Keratinocyte (primary cell): Measurements from ENCODE around the gene C9orf43. TPM values are rescaled to one million over a fixed set of nuclear protein-coding genes. Genes with fewer than 3 reads are reported as not detected.

Experiments
- DNase-seq: peaks from one replicate; pipeline ENCODE4 v3.0.0-alpha.2; 2011; ENCODE audit warnings: low read depth, missing footprints, low spot score
- FAIRE-seq: peaks from 2 replicates; lab custom pipeline; 2011; peaks lifted over from hg19 to GRCh38; lab: Jason Lieb, UNC
- H2AFZ ChIP-seq: 2 replicates; pipeline ENCODE4 v1.6.0; 2012; ENCODE audit warnings: low read length, control low read depth, inconsistent platforms; ENCODE audit not compliant: control insufficient read depth
- H3K27ac ChIP-seq: 2 replicates; pipeline ENCODE4 v1.5.1; 2011; ENCODE audit warnings: low read length; ENCODE audit not compliant: control insufficient read depth, insufficient read depth
- H3K27me3 ChIP-seq: 3 replicates; pipeline ENCODE4 v1.6.0; 2011; ENCODE audit warnings: low read length; ENCODE audit not compliant: control insufficient read depth, insufficient read depth; ENCODE audit errors: extremely low read depth
- H3K36me3 ChIP-seq, 2 experiments: 2 replicates in 1 of 2; 3 replicates in 1 of 2; pipeline ENCODE4 v1.5.1; 2011; ENCODE audit warnings: low read length in 2 of 2, mild to moderate bottlenecking in 1 of 2; ENCODE audit not compliant: control insufficient read depth in 2 of 2, insufficient read depth in 2 of 2; ENCODE audit errors: extremely low read depth in 1 of 2
- H3K4me1 ChIP-seq: 3 replicates; pipeline ENCODE4 v1.5.1; 2011; ENCODE audit warnings: low read length; ENCODE audit not compliant: control insufficient read depth, insufficient read depth; ENCODE audit errors: extremely low read depth
- H3K4me2 ChIP-seq: 3 replicates; pipeline ENCODE4 v1.6.0; 2011; ENCODE audit warnings: low read depth, low read length; ENCODE audit not compliant: control insufficient read depth, insufficient read depth; ENCODE audit errors: extremely low read depth
- H3K4me3 ChIP-seq, 3 experiments: fragments of 200-600 bp in 1 of 3; sonication (generic) in 1 of 3; 2 replicates in 2 of 3; 3 replicates in 1 of 3; pipeline ENCODE4 v1.5.1; 2011 to 2016; ENCODE audit warnings: low read length in 3 of 3, mild to moderate bottlenecking in 3 of 3, control low read depth in 2 of 3, inconsistent platforms in 1 of 3, low read depth in 1 of 3, mixed read lengths in 1 of 3, mixed run types in 1 of 3, moderate library complexity in 1 of 3; ENCODE audit not compliant: control insufficient read depth in 2 of 3, insufficient read depth in 2 of 3; ENCODE audit errors: extremely low read depth in 1 of 3
- H3K79me2 ChIP-seq: 2 replicates; pipeline ENCODE4 v1.6.0; 2012; ENCODE audit warnings: low read length; ENCODE audit not compliant: control insufficient read depth, insufficient read depth
- H3K9ac ChIP-seq: 3 replicates; pipeline ENCODE4 v1.6.0; 2011; ENCODE audit warnings: low read length; ENCODE audit not compliant: control insufficient read depth, insufficient read depth; ENCODE audit errors: extremely low read depth
- H3K9me1 ChIP-seq: 3 replicates; pipeline ENCODE4 v1.6.0; 2011; ENCODE audit warnings: low read length; ENCODE audit not compliant: control insufficient read depth, insufficient read depth; ENCODE audit errors: extremely low read depth
- H3K9me3 ChIP-seq: 2 replicates; pipeline ENCODE4 v1.5.1; 2012; ENCODE audit warnings: low read depth, low read length; ENCODE audit not compliant: control insufficient read depth
- H4K20me1 ChIP-seq: 3 replicates; pipeline ENCODE4 v1.6.0; 2011; ENCODE audit warnings: low read length; ENCODE audit not compliant: control insufficient read depth, insufficient read depth; ENCODE audit errors: extremely low read depth
- CTCF ChIP-seq, 3 experiments: IDR thresholded peaks in 1 of 3; conservative IDR thresholded peaks in 1 of 3; optimal IDR thresholded peaks in 1 of 3; 2 replicates in 2 of 3; 3 replicates in 1 of 3; pipeline versions ENCODE3 to v1.5.1; 2011; ENCODE audit warnings: low read length in 3 of 3, mild to moderate bottlenecking in 3 of 3, moderate library complexity in 2 of 3, control low read depth in 1 of 3, inconsistent platforms in 1 of 3; ENCODE audit not compliant: insufficient read depth in 2 of 3; ENCODE audit errors: extremely low read depth in 1 of 3
- EZH2 ChIP-seq: IDR thresholded peaks from one replicate; pipeline ENCODE4 v1.6.1; 2012; ENCODE audit warnings: inconsistent platforms, mild to moderate bottlenecking, low read length, moderate library complexity
- dilution Hi-C: fragments of 300-500 bp; cut with MboI; formaldehyde crosslinking; loops from one replicate; pipeline ENCODE4 v1.7.0; 2020; ENCODE audit warnings: low sequenced_read_pairs; ENCODE audit not compliant: extremely low pct_ligation_motif_present
- polyA plus RNA-seq, 5 experiments: library from polyadenylated mRNA; depleted of rRNA in 3 of 5; stranded (reverse) in 3 of 5; stranded (forward) in 1 of 5; unstranded in 1 of 5; fragments of >200 nt; gene quantifications; 1 replicate in 1 of 5; 2 replicates in 3 of 5; 3 replicates in 1 of 5; pipeline versions ENCODE4 v1.2.1 to v1.2.3, GENCODE V29; 2011 to 2012; ENCODE audit warnings: missing spikeins in 2 of 5, low read depth in 1 of 5, low replicate concordance in 1 of 5

C9orf43 gene
- polyA plus RNA-seq, 1 donor (not counting 4 experiments of a cell fraction or from before 2014, with no cell fraction given): 0.75 TPM

- no peak for TF ChIP-seq EZH2
- TF ChIP-seq CTCF (optimal IDR thresholded peaks at IDR 0.05 in 1 of 3, IDR thresholded peaks at IDR 0.05 in 1 of 3, conservative IDR thresholded peaks at IDR 0.05 in 1 of 3; ENCODE audit: extremely low read depth in 1 of 3, insufficient read depth in 2 of 3, low read length in 3 of 3): no peak
- Histone ChIP-seq H2AFZ (no peak overlapping the region), H3K4me2 (no peak overlapping the region), H3K79me2 (no peaks in the 10 kb centered on the region), H3K4me1 (no peaks in the 10 kb centered on the region), H3K36me3 (no peaks in the 10 kb centered on the region), H3K9me1 (no peaks in the 10 kb centered on the region), H3K4me3 (no peak overlapping the region), H4K20me1 (no peaks in the 10 kb centered on the region), H3K9me3 (no peaks in the 10 kb centered on the region), H3K27me3 (peaks cover 1% of the 10 kb centered on the region), H3K9ac (no peak overlapping the region), H3K27ac (no peak overlapping the region)
- dilution Hi-C loops: no loop called here
- FAIRE-seq (no peak), DNase-seq (no peak)
Observed at GRCh38 chr9:113471143-113471542, 60.6 kb downstream of the C9orf43 start.

GRCh38 chr9:113471566-113471965 lies 61.0 kb downstream of the C9orf43 start:
- TF ChIP-seq CTCF (optimal IDR thresholded peaks at IDR 0.05 in 1 of 3, IDR thresholded peaks at IDR 0.05 in 1 of 3, conservative IDR thresholded peaks at IDR 0.05 in 1 of 3; ENCODE audit: extremely low read depth in 1 of 3, insufficient read depth in 2 of 3, low read length in 3 of 3) (no peak), EZH2 (no peak)
- DNase-seq: no peak
- H3K36me3 ChIP-seq: no peaks in the 10 kb centered on the region
- no peak overlapping the region for H3K4me3 ChIP-seq
- H3K4me1 ChIP-seq: no peaks in the 10 kb centered on the region
- H3K27ac ChIP-seq: no peak overlapping the region
- no peak overlapping the region for H3K4me2 ChIP-seq
- no peaks in the 10 kb centered on the region for H3K9me3 ChIP-seq
- no peak overlapping the region for H2AFZ ChIP-seq
- no peak for FAIRE-seq
- H3K79me2 ChIP-seq: no peaks in the 10 kb centered on the region
- H4K20me1 ChIP-seq: no peaks in the 10 kb centered on the region
- H3K9ac ChIP-seq: no peak overlapping the region
- no peaks in the 10 kb centered on the region for H3K9me1 ChIP-seq
- dilution Hi-C loops: no loop called here
- H3K27me3 ChIP-seq: peaks cover 5% of the 10 kb centered on the region
